Endothelial cell of umbilical vein (primary cell): ENCODE measurements around the gene RAP1GAP. TPM values are rescaled to one million over a fixed set of nuclear protein-coding genes. Genes with fewer than 3 reads are reported as not detected.

ENCODE experiments used
- BruUV-seq: library from RNA; stranded (reverse); fragments of 400-500 nt; replicated peaks from 2 replicates; lab custom pipeline; 2021; lab: Mats Ljungman, UMichigan
- CTCF ChIA-PET: fragments of 300-600, 350-600 bp; sonication (Branson Sonifier 250); formaldehyde crosslinking; loops from one replicate; lab custom pipeline; 2021; ENCODE audit warnings: antibody characterized with exemption, inconsistent platforms; lab: Charles Lee
- POLR2A ChIA-PET: fragments of 300-600, 350-600 bp; sonication (Branson Sonifier 250); formaldehyde crosslinking; loops from one replicate; lab custom pipeline; 2021; ENCODE audit warnings: antibody characterized with exemption, inconsistent platforms; lab: Charles Lee
- DNase-seq: peaks from one replicate; pipeline ENCODE4 v3.0.0-alpha.2; 2011; ENCODE audit warnings: low read depth, low spot score
- FAIRE-seq: peaks from 2 replicates; lab custom pipeline; 2011; peaks lifted over from hg19 to GRCh38; lab: Jason Lieb, UNC
- H2AFZ ChIP-seq: 2 replicates; pipeline ENCODE4 v1.6.0; 2012; ENCODE audit warnings: low read depth, low read length, control low read depth, inconsistent platforms
- H3K27ac ChIP-seq: 2 replicates; pipeline ENCODE4 v1.5.1; 2011; ENCODE audit warnings: low read depth, mild to moderate bottlenecking, control low read depth, low read length, moderate library complexity; ENCODE audit not compliant: insufficient read depth
- H3K27me3 ChIP-seq, 2 experiments: 2 replicates each; pipeline versions ENCODE4 v1.6.0 to v1.6.1; 2011; ENCODE audit warnings: low read length in 2 of 2, mixed read lengths in 1 of 2; ENCODE audit not compliant: control insufficient read depth in 2 of 2, insufficient read depth in 2 of 2
- H3K36me3 ChIP-seq, 2 experiments: 2 replicates in 1 of 2; 3 replicates in 1 of 2; pipeline ENCODE4 v1.5.1; 2011; ENCODE audit warnings: low read length in 2 of 2, mild to moderate bottlenecking in 1 of 2, moderate library complexity in 1 of 2; ENCODE audit not compliant: control insufficient read depth in 2 of 2, insufficient read depth in 2 of 2; ENCODE audit errors: extremely low read depth in 1 of 2
- H3K4me1 ChIP-seq: 3 replicates; pipeline ENCODE4 v1.5.1; 2011; ENCODE audit warnings: mild to moderate bottlenecking, low read length; ENCODE audit not compliant: control insufficient read depth, insufficient read depth; ENCODE audit errors: extremely low read depth
- H3K4me2 ChIP-seq: 2 replicates; pipeline ENCODE4 v1.6.1; 2011; ENCODE audit warnings: low read length, control low read depth, mixed read lengths; ENCODE audit not compliant: insufficient read depth
- H3K4me3 ChIP-seq, 3 experiments: fragments of 200-600 bp in 1 of 3; sonication (generic), shearing (Covaris generic) in 1 of 3; replicated peaks in 1 of 3; 2 replicates each; pipeline ENCODE4 v1.5.1; 2011 to 2016; ENCODE audit warnings: control low read depth in 3 of 3, low read length in 3 of 3, mild to moderate bottlenecking in 2 of 3, inconsistent platforms in 1 of 3, low read depth in 1 of 3, moderate library complexity in 1 of 3; ENCODE audit not compliant: insufficient read depth in 1 of 3
- H3K79me2 ChIP-seq: 2 replicates; pipeline ENCODE4 v1.6.0; 2012; ENCODE audit warnings: low read length, inconsistent platforms; ENCODE audit not compliant: control insufficient read depth, insufficient read depth
- H3K9ac ChIP-seq: replicated peaks from 2 replicates; pipeline ENCODE3; 2011; ENCODE audit warnings: low read length, control low read depth; ENCODE audit not compliant: insufficient read depth; ENCODE audit errors: extremely low read depth
- H3K9me1 ChIP-seq: replicated peaks from 3 replicates; pipeline ENCODE4 v1.6.0; 2011; ENCODE audit warnings: mild to moderate bottlenecking, low read length; ENCODE audit not compliant: control insufficient read depth, insufficient read depth; ENCODE audit errors: extremely low read depth
- H3K9me3 ChIP-seq: replicated peaks from 2 replicates; pipeline ENCODE4 v1.5.1; 2012; ENCODE audit warnings: low read length, inconsistent platforms; ENCODE audit not compliant: control insufficient read depth, insufficient read depth
- H4K20me1 ChIP-seq: replicated peaks from 2 replicates; pipeline ENCODE3; 2011; ENCODE audit warnings: mild to moderate bottlenecking, low read length; ENCODE audit not compliant: control insufficient read depth, insufficient read depth; ENCODE audit errors: extremely low read depth
- CTCF ChIP-seq, 2 donors: IDR thresholded peaks; 1 replicate in 1 of 2; 2 replicates in 1 of 2; pipeline ENCODE4 v1.5.1; 2011; ENCODE audit warnings: low read length in 2 of 2, mild to moderate bottlenecking in 2 of 2, moderate library complexity in 2 of 2, control low read depth in 1 of 2, inconsistent platforms in 1 of 2, low read depth in 1 of 2; ENCODE audit not compliant: insufficient read depth in 1 of 2; ENCODE audit errors: extremely low read depth in 1 of 2
- EZH2 ChIP-seq: IDR thresholded peaks from 2 replicates; pipeline ENCODE4 v1.6.1; 2012; ENCODE audit warnings: borderline replicate concordance, low read depth, mild to moderate bottlenecking, moderate library complexity, low read length, inconsistent platforms; ENCODE audit not compliant: severe bottlenecking
- FOS ChIP-seq: IDR thresholded peaks from 2 replicates; pipeline ENCODE4 v1.6.1; 2011; ENCODE audit warnings: mild to moderate bottlenecking, low read length, moderate library complexity, borderline replicate concordance; ENCODE audit not compliant: insufficient read depth
- GATA2 ChIP-seq: IDR thresholded peaks from 2 replicates; pipeline ENCODE4 v1.7.0; 2011; ENCODE audit warnings: low read depth, mild to moderate bottlenecking, moderate library complexity, mixed read lengths, low read length; ENCODE audit not compliant: insufficient read length, insufficient read depth
- JUN ChIP-seq: IDR thresholded peaks from 2 replicates; pipeline ENCODE4 v1.6.1; 2011; ENCODE audit warnings: borderline replicate concordance, low read depth; ENCODE audit not compliant: insufficient read length, insufficient read depth
- MYC ChIP-seq: IDR thresholded peaks from one replicate; pipeline ENCODE4 v1.6.1; 2011; ENCODE audit warnings: mild to moderate bottlenecking, low read depth, low read length
- POLR2A ChIP-seq: IDR thresholded peaks from 2 replicates; pipeline ENCODE4 v1.6.1; 2012; ENCODE audit warnings: low read depth, mild to moderate bottlenecking, control low read depth, low read length
- POLR2AphosphoS5 ChIP-seq: IDR thresholded peaks from 2 replicates; pipeline ENCODE4 v1.6.1; 2012; ENCODE audit warnings: low read depth, mild to moderate bottlenecking, control low read depth, low read length, moderate library complexity; ENCODE audit not compliant: insufficient read depth
- dilution Hi-C: fragments of 300-500 bp; cut with MboI; formaldehyde crosslinking; loops from one replicate; pipeline ENCODE4 v1.15.0; 2019; ENCODE audit warnings: low sequenced_read_pairs; ENCODE audit not compliant: extremely low pct_ligation_motif_present
- intact Hi-C: fragments of 100-400 bp; cut with micrococcal nuclease; formaldehyde crosslinking; loops from one replicate; pipeline ENCODE4 v1.10.0; 2022
- polyA plus RNA-seq, 4 experiments: library from polyadenylated mRNA; depleted of rRNA in 3 of 4; stranded (reverse) in 3 of 4; unstranded in 1 of 4; fragments of >200 nt; gene quantifications; 2 replicates each; pipeline versions ENCODE4 v1.2.1 to v1.2.3, GENCODE V29; 2011 to 2012; ENCODE audit warnings: missing spikeins in 1 of 4
- total RNA-seq: library from RNA; stranded (reverse); gene quantifications from 2 replicates; pipeline ENCODE4 v1.2.3, GENCODE V29; 2021
- TF ChIP-seq, protein P1 (sequence below): IDR thresholded peaks from 2 replicates; pipeline ENCODE4 v1.6.1; 2011; ENCODE audit not compliant: insufficient read depth, insufficient read length

RAP1GAP gene
- total and polyA plus RNA-seq, 2 donors (not counting 3 experiments of a cell fraction or from before 2014, with no cell fraction given): 0.07 to 0.20 TPM

DNA sequence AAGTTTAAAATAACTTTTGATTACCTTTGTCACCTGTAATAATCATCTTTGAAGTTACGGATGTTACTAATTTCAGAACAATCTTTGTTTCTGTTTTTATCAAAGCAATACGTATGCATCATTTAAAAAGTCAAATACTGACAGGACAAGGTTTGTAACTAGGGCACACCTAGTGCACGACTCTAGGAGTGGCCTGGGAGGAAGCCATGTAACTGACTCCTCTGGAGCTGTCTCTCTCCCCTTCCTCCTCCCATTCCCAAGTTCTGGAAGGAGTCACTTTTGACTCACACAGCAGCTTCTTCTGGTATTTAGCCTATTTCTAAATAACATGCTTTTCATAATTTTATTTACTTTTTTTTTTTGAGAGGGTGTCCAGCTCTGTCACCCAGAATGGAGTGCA lies 11.8 kb upstream of the RAP1GAP start:
- Histone ChIP-seq H3K4me1 (no peaks in the 10 kb centered on the region), H3K4me2 (no peak overlapping the region), H3K9ac (no peak overlapping the region), H3K27ac (no peak overlapping the region), H3K36me3 (peaks cover 16% of the 10 kb centered on the region in 2 experiments), H4K20me1 (peaks cover 3% of the 10 kb centered on the region), H3K79me2 (no peaks in the 10 kb centered on the region), H3K9me3 (no peaks in the 10 kb centered on the region), H2AFZ (no peak overlapping the region), H3K4me3 (no peak overlapping the region), H3K27me3 (no peaks in the 10 kb centered on the region), H3K9me1 (no peaks in the 10 kb centered on the region)
- DNase-seq (no peak), FAIRE-seq (no peak)
- TF ChIP-seq MYC (no peak), JUN (no peak), POLR2AphosphoS5 (no peak), EZH2 (no peak), CTCF (IDR thresholded peaks at IDR 0.05; ENCODE audit: extremely low read depth in 1 of 2, insufficient read depth in 1 of 2, low read depth in 1 of 2, low read length in 2 of 2) (no peak), FOS (no peak), GATA2 (no peak), POLR2A (no peak)
- TF ChIP-seq, protein P1, sequence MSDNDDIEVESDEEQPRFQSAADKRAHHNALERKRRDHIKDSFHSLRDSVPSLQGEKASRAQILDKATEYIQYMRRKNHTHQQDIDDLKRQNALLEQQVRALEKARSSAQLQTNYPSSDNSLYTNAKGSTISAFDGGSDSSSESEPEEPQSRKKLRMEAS: no peak
- no TSS peak for BruUV-seq
- POLR2A ChIA-PET: no interaction called here
- CTCF ChIA-PET: interaction anchor here (1.0 to 1.2 kb wide), 2 partner anchors 9 to 101 kb away, joined by 3 read pairs; no protein-coding TSS in a partner anchor
- intact Hi-C loops: no loop called here
- dilution Hi-C loops: no loop called here
